HG02798 (cell line): ENCODE data around the gene ROPN1L.

Experiments used
- ATAC-seq: cut with Tn5 transposase; IDR thresholded peaks from one replicate; pipeline ENCODE4 v1.9.1; 2021; ENCODE audit warnings: mild to moderate bottlenecking; ENCODE audit not compliant: unreplicated experiment, poor library complexity

The ROPN1L gene

DNA sequence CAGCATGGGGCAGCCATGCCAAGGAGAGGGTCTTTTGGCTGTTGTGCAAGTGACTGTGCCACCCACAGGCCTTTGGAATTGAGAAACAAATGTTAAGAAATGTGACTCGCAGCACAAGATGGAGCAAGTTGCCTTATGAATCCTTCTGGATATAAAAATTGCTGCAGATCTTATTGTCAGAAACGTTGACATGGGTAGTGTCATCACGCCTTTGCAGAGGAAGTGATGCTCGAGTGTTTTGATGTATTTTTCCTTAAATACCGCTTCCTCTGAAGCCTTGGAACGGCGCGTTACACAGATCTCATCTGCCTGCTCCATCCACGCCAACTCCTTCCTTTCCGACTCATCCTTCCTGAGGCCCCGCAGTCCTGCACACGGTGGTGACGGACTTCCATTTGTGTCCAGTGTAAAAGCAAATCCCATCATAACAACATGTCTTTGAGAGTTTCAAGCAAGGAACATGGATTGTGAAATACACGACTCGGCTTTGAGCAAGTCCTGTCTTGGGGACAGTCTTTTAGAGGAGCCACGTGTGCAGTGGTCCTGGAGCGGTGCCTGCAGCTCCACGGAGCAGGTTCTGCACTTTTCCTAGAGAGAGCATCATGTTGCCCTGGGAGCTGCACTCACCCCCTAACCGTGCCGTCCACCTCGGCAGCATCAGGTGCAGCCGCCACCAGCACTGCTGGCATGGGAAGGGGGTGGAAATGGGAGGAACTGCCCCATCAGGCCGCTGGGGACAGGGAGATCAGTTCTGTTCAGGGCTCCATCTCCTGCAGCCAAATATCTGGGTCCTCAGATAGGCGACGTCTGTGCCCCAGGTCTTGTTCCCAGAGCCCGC lies 15.1 kb downstream of the ROPN1L start:
- ATAC-seq = no peak

GRCh38 chr5:10457682-10458574 lies 16.2 kb downstream of the ROPN1L start:
- ATAC-seq = no peak

DNA sequence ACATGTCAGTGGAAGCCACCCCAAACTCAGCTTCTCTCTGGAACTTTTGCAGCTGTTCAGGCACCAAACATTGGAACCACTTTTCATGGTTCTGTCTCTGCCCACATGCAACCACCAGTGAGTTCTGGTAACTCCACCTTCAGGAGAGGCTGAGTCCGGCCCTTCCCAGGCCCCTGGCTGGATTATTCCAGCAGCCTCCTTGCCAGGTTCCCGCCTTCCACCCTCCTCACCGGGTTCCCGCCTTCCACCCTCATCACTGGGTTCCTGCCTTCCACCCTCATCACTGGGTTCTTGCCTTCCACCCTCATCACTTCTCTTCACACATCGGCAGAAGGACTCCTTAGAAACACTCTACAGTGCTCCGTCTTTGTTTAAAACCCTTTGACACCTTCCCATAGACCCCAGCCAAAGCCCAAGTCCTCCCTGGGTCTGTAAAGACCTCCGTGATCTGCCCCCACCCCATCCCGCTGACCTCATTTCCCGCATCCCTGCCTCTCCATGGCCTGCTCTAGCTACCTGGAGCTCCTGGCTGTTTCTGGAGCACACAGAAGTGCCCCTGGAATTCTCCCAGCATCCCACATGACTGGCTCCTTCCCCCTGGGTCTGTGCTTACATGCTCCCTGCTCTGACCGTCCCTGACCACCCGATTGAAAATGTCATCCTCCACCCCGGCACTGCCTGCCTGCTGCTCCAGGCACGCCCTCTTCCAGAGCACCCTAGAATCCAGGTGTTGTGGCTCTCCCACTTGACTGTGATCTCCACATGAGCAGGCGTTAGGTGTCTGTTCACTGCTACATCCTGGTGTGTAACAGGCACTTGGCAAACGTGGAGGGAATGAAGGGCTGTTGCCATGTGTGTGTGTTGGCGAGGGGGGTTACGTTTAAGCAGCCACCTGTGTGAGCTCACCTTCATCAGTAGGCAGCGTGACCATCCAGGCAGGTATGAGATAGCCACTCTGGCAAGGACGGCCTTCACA lies 17.7 kb downstream of the ROPN1L start:
- no peak for ATAC-seq

DNA sequence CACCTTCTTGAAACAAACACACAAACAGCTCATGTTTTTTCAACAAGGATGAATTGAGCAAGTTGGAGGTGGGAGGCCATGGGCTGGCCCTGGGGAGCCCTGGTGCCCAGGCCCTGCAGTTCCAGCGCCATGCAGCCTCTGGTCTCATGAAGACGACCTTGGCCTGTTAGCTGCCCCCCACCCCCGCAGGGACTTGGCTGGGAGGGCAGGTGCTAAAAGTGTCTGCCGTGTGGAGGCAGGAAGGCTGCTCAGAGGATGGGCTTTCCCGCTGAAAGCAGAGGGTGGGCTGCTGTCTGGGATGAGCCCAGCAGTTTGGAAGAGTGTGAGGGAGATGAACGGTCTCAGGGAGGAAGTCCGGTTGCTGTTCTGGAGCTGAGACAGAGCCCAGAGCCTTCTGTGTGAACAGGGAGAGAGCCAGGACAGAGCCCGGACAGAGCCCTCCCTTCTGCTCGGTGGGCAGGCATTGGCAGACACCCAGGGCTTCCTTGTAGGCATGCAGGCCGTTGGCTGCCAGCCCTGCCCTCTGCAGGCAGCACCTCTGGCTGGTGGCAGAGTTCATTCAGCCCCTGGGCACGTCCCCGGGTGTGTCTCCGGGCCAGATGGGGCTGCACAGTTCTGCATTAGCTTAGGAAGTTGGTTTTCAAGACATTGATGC lies 18.7 kb downstream of the ROPN1L start:
- ATAC-seq = no peak

GRCh38 chr5:10461041-10461440 lies 19.4 kb downstream of the ROPN1L start:
- ATAC-seq = no peak

DNA sequence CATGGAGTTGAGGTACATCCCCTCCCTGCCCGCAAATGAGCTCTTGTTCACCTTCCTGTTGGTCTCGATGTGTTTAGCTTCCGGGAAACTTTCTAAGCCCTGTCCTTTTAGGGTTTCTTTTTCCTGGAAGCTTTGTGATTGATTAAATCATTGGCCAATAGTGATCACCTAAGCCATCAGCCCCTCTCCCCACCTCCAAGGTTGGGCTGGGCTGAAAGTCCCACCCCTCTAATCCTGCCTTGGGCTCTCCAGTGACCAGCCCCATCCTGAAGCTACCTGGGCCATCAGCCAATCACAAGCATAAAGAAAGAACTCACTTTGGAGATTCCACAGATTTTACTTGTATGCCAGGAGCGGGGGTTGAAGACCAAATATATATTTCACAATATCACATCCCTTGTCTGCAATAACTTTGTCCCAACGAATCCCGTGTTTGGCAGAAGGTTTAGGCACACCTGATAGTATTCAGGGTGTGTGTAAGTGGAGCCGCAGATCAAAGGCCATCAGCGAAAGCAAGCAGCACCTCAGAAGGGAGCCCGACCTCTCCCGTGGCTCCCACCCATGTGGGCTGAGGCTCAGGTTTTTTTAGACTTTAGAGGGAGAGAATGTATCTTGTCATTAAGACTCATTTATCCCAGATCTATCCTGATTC lies 20.4 kb downstream of the ROPN1L start:
- ATAC-seq = no peak

- ATAC-seq = no peak
These were observed 21.9 kb downstream of the ROPN1L start for GRCh38 chr5:10463566-10463965.

DNA sequence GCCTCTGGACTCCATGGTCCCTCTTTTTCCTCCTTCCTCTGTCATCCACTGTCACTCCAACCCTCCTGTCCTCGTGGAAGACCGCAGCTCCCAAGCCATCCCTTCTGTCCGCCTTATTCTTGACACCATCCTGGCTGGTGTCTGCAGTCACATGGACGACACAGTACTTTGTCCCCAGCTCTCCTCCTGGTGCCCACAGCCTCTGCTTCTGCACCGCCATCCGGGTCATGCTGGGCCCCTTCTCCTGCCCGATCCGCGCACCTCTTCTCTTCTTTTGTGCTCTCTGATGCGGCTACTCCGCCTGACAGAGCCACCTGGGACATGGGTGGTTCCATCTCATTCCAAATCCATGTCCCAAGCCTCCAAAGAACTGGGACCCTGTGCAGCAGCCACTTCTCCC lies 22.5 kb downstream of the ROPN1L start:
- no peak for ATAC-seq

GRCh38 chr5:10465726-10466125 lies 24.0 kb downstream of the ROPN1L start:
- ATAC-seq = no peak

DNA sequence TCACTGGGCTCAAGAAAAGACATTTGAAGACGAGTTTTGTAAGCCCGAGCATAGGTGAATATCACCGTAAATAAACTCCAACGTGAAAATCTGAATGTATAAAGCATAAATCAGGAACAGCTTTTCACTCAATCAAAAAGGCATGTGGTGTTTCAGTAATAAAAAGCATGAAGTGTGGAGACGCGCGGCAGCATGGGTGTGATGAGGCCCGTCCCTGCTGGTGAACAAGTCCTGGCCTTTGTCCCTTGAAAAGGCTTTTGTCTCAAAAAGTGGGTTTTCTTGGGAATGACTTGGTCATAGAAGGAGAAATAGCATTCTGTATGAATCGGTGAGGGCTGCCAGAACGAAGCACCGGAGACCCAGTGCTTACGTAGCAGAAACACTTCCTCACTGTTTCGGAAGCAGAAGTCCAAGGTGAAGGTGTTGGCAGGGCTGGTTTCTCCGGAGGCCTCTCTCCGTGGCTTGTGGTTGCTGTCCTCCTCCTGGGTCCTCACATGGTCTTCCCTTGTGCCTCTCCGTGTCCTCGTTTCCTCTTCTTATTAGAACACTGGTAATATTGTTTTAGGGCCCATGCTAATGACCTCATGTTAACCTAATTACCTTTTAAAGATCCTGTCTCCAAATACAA lies 24.9 kb downstream of the ROPN1L start:
- ATAC-seq = no peak

- ATAC-seq = no peak
These were observed 25.9 kb downstream of the ROPN1L start for GRCh38 chr5:10467281-10468198.

DNA sequence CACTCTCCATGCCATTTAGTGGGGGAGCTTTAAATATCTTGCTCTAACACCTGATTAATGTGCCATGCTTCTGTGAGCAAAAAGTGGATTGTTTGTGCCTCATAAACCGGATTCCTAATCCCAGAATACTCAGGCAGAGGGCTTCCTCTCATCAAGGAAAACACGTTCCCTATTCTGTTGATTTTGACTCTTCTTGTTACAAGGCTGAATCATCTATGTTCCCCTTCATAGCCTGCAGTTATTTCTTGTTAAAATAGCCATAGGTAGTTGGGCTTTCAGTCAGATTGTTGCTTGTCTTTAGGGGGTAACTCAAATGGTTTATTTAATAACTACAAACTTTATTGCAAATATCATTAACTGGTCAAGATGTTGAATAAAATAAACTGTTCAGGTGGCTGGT lies 26.6 kb downstream of the ROPN1L start:
- no peak for ATAC-seq

- ATAC-seq = no peak
These were observed 27.8 kb downstream of the ROPN1L start for GRCh38 chr5:10469253-10470050.

GRCh38 chr5:10470669-10471068 lies 29.0 kb downstream of the ROPN1L start:
- no peak for ATAC-seq

DNA sequence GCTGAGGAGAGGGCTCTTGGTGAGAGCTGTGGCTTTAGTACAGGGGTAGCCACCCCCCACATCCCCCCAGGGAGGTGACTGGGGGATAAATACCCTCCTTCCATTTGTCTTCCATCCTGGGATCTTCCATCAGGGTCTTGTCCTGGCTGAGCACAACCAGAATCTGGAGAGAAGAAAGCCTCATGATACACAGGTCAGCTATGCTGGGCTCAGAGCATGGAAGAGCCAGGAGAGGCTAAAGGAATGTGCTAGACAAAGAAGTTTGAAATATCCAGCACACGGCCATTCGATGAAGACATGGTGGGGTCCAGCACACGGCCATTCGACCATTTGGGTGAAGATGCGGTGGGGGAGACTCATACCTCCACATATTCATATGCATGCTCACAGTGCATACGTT lies 30.0 kb downstream of the ROPN1L start:
- ATAC-seq = no peak

DNA sequence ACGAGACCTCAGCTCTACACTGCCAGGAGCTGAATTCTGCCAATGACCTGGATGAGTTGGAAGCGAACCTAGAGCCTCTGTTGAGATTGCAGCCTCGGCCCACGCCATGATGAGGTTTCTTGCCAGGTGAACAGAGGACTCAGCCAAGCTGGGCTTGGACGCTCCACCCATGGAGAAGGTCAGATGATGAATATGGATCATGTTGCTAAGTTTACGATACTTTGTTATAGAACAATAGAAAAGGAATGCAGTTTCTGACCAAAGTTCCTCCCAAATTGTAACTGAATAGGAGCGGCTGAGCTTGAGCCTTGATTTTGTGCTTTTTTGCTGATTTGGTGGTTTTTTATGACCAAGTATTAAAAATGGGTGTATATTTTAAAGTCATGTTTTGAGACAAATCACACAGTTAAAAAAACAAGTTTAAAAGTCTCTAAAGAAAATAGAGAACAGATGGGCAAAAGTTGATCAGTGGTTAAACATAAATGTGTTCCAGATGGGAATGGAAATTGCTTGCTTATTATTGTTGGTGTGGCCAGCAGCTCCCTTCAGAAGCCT lies 32.9 kb downstream of the ROPN1L start:
- no peak for ATAC-seq
